SW 1271 (cell line): ENCODE measurements around the gene KCNJ12.

Experiments
- DNase-seq, 2 experiments: peaks; one replicate each; lab custom pipeline; 2025; lab: John Stamatoyannopoulos, UW

Gene KCNJ12

DNA sequence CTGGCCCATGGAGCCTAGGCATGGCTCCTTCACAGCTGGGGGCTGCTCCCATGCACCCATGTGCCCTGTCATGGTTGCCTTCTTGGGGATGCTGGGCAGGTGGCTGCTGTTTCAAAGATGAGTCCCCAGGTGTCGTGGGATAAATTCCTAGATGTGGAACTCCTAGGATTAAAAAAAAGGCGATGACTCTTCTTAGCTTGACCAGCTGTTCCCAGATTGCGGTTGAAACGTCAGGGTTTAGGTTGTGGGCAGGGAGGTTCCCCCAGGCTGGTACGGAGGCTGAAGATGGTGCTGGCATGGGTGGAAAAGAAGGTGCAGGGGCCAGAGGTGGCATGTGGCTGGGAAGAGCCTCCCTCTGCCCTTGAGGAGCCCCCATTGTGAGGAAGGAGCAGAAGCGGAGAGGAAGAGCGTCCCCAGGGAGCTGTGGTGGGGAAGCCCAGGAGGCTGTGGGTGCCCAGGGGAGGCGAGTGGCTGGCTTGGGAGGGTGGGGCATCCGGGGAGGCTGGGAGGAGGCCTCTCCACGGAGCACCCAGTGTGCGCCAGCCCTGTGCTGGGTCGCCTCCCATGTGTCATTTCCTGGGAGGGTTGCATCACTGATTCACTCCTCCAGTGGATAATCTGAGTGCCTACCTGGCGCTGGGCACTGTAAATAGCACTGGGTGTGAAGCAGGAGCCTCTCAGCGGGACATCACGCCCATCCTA, 7.5 kb upstream of the KCNJ12 start:
- DNase-seq = no peak

DNA sequence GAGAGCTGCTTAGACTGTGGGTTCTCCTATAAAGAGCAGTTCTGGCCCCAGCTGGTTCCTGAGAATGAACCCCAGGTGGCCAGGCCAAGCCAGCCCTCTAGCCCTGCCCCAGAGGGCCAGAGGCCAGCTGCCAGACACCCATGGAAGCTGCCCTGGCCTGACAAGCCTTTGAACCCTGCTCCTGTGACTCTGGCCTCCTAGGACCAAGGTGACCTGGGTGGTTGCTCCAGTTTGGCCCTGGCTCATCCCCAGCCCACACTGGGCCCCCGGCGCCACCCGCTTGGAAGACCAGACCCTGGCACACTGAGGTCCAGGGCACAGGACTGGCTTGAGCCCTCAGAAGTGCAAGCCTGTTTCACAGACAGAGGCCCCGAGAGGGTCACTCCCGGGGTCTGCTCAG, 6.8 kb upstream of the KCNJ12 start:
- DNase-seq = no peak

DNA sequence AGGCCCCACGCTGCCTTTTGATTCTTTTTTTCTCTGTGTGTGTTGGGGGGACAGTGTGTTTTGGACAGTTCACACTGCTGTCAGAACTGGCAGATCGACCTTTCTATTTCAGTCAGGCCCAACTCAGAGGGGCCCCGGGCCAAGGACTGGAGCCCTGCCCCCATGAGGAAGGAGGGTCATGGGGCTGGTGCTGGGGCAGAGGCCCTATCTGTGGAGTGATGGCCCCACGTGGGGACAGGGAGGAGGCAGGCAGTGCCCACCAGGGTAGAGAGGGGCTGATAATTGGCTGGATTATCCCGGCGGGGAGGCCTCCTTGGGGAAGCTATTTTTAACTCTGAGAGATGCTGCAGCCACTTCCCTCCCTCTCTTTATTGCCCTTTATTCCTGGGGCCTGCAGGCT, 5.7 kb upstream of the KCNJ12 start:
- DNase-seq = no peak

DNA sequence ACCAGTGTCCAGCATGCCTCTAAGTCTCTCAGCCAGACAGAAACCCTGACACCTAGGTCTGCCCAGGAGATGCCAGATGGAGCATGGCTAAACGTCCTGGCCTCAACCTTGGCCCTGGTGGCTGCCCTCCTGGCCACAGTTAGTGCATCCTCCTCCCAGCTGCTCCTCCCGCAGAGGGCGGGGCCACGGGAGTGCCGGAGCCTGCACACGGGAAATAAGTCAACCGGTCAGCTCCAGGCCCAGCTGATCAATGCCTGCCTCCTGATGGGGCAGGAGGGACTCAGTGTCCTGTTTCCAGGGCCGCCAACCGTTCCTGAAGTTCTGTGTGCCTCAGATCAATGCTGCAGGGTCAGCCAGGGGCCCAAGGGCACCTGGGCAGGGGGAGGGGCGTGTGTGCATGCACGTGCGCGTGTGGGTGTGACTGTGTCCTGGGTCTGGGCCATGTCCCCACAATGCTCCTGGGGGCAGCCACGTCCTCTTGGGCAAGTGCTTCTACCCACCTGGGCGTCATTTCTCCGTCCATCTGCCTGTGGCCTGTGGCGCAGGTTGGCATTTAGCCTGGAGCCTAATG, 4.6 kb upstream of the KCNJ12 start:
- DNase-seq = no peak

DNA sequence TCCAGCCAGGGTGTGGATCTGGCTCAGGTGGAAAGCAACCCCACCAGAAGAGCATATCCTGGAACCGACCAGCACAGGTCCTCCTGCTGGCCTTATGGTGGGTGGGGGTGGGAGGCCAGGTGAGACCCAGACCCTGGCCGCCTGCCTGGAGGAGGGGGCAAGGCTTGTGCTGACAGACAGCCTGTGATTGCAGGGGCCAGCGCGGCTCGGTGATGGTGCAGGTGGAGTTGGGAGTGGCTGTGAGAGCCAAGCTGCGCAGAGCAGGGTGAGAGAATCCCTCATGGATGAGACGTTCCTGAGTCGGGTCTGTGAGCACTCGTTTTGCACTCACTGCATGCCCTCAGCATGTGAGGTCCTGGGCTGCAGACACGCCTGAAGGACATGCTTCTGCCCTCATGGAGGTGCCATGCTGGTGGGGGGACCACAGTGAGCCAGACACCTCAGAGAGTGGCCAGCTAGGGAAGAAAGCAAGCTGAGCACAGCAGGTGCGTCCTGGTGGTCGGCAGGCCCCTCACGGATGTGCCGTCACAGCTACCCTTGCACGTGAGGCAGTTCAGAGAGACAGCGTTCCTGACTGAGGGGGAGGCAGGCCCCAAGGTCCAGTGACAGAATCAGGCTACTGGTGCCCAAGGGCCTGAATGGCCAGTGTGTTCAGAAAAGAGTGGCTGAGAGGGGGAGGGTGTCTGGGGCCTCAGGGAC, 3.8 kb upstream of the KCNJ12 start:
- DNase-seq = no peak

DNA sequence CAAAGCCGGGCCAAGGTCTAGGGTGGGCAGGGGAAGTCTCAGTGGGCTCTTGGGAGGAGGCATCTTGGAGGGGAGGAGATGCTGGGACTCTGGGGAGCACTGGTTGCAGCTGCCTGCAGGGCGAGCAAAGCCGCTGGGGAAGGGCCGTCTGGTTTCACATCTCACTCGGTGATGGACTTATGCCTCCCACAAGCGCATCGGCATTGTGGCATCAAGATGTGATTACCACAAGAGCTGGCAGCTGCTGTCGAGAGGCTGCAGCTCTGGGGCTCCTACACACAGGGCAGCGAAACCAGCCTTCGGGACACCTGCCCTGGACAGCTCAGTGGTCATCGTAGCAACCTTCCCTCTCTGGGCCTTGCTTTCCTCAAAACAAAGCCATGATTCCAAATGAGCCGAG, 3.1 kb upstream of the KCNJ12 start:
- no peak for DNase-seq

DNA sequence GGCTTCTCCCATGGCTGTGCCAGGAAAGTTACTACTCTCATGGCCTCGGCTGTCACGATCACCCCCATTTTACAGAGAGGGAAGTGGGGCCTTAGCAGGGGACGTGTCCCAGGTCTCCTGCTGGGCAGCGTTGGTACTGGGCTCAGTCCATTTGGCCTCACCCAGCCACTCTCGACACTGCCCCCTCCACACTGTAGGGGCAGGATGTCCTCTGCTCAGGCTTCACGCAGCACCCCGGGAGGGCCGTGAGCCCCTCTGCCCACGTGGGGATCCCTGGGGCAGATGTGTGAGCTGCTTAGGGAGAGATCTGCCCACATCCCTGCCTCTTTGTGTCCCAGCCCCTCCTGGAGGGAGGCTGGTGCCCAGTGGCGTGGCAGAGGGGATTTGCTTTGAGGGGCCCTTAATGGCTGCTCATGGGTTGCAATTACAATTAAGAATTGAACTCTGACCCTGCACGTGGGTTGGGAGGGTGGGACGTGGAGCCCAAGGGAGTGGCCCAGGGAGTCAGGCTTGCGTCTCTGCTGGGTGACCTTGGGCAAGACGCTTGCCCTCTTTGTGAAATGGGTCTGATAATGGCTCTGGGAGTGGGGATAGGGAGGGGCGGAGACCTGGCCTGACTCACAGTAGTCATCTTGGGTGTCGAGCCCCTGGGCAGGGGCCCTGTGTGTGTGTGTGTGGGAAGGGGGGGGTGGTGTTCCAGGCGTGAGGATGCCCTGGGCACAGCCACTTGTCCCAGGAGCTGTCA, 2.3 kb upstream of the KCNJ12 start:
- DNase-seq = no peak

DNA sequence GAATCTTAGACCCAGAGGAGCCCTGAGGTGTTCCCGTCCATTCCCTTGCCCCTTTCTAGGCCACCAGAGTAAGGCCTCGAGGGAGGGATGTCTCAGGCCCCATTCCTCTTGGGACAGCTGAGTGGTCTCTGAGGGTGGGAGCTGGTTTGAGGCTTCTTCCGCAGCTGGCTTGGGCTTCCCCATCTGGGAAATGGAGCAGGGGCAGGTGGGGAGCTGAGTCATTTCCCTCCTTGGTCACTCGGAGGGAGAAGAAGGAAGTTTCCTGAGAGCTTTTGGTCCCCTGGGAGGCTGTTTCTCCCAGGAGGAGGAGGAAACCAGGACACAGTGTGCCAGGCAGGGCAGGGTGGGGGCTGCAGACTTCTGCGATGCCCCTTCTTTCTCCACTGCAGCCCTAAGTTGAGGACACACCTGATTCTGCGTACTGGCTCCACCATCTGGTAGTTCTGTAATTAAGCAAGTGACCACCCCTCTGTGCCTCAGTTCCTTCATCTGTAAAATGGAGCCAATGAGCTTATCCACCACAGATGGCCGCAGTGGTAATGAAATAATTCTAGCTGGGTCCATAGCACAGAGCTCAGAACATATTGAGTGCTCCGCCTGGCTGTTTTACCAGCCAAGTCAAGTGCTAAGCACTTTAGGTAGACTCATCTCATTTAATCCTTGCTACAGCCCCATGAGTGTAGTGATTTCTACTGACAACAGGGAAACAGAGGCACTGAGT, 1.6 kb upstream of the KCNJ12 start:
- no peak for DNase-seq

DNA sequence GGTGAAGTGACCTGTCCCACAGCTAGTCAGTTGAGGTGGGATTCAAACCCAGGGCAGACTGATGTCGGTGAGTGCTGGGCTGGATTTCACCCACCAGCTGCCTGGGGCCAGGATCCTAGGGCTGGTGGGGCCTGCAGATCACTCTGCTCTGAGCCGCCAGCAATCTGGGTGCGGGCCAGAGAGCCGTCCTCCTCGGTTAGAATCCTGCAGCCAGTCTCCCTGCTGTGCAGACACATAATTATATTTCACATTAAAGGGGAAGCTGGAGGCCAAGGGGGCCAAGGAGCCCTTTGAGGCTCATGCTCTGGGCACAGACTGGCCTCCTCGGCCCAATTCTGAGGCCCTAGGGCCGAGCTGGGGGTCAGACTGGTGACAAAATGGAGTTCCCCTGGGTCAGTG, 996 bp upstream of the KCNJ12 start:
- DNase-seq = no peak

DNA sequence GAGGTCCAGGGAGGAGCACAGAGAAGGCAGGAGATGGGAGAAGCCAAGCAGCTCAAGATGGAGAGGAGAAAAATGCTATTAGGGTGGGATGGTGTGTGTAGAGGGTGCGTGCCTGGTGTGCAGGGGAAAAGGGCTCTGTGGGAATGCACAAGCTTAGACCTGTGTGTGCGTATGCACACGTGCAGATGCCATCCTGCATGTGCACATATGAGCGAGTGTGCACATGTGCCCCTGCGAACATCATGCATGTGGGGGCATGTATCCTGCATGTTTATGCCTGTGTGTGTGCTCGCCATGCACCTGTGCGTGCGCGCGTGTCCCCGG, 438 bp upstream of the KCNJ12 start:
- no peak for DNase-seq

DNA sequence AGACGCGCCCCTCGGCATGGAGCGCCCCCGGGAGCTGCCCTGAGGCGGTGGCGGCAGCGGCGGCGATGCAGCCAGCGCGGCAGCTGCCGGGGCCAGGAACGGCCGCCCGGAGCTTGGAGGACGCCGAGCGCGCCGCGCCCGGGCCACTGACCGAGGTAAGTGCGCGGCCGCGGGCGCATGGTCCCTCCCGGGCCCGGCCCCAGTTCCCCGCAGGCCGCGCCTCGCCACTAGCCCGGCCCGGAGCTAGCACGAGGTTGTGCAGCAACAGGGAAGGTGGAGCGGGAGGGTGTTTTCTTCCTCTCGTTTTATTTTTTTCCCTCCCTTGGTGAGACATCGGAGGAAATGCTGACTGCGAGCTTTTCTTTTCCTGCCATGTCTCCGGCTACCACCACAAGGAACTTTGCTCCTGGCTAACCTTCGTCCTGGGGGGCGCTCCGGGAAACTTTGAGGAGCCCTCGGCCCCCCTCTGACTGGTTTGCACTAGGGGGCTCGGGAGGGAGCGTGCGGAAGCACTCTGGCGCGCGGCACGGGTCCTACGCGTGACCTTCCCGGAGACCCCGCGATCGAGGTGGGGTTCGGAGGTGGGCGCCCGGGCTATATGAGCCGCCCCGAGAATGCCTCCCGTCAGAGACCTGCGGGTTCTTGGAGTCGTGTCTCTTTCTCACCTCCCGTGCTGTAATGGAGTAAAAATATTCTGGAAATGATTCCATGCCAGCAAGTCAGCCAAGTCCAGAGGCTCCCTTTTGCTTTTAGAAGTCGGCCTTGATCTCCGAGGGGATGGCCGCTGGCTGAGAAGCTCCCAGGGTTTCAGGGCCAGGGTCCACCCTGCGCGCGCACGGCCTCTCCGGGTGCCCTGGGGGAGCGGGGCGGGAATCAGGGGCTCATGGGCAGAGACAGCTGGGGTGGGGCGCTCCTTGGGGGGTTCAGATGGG, 868 bp downstream of the KCNJ12 start:
- DNase-seq = peak in 1 of 2 experiments; percentile 43

DNA sequence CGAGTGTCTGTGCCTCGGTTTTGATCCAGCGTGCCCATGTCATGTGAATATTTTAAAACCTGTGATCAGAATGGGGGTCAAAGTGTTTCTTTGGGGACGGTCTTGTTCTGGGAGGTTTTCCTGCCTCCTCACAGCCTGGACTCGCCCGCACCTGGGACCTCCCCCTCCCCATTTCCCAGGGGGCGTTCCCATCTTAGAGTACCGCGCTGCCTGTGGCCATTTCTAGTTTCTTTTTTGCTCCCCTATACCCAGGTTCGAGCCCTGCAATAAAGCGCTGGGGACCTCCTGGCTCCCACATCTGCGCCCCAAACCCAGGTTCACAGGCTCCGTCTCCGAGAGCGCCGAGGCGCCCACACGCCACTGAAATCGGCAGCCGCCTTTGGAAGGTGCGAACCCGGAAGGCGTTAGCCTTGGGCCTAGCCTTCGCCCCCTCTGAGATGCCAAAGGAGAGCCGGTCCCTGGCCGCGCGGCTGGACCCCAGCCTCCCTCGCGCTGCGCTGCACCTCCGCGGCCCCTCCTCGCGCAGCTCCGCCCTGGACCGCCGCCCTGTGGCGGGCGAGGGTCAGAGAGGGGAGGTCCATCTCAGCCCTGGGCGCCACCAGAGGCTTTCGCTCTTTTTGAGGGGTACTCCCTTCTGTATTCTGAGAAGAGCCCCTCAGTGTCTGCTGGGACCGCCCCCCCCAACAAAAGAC, 1.7 kb downstream of the KCNJ12 start:
- DNase-seq = no peak

DNA sequence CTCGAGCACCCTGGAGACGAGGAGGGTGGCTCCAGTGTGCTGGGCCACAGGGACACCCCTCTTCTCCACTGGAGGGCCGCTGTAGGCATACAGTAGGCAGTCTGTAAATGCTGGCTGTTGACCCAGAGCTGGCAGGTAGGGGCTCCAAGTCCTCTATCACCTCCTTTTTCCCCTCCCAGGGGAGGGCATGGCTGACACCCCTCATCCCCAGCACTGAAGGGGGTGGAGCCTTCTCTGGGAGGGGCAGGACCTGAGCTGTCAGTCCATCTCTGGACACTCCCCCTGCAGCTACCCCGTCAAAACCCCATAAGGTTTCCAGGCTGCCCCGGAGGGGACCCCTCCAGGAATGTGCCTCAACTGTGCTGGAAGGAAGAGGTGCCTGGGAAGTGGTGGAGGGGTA, 2.4 kb downstream of the KCNJ12 start:
- DNase-seq = no peak

DNA sequence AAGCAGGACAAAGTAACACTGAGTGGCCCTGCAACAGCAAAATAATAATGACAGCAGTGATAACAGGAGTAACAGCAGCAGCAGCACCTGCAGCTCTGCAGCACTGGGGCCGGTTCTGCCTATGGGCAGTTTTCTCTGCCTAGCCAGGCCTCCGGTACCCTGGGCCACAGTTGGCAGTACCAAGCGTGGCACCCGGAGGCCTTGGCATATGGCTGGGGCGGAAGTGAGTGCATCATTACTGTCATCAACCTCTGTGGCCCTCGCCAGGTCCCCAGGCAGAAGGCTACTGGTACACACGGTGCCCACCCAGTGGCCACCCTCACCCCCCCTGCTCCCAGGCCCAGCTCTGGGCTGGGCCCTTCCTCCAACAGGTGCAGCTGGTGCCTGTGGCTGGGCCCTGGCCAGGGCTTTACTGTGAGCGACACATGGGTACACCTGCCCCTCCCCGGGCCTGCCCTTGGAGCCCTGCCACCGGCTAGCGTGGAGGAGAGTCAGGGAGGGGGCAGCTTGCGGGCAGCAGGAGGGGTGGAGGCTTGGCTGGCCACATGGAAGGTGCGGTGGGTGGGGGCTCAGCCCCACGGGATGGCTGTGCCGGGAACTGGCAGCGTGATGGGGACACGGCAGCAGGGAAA, 3.0 kb downstream of the KCNJ12 start:
- DNase-seq = no peak

DNA sequence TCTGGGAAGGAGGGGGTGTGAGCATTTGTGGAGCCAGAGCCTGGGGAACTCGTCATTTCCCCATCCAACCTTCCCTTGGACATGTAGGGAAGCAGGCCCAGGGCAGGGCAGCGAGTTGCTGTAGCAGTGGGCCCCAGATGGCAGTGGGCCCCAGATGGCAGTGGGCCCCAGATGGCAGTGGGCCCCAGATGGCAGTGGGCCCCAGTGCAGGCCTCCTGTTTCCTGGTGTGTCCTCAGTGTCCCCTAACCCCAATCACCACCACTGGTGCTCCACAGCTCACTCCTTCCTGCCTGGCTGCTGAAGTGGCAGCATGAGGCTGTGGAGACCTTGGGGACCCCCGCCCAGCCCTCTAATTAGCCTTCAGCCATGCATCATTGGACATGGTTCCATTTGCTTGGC, 4.5 kb downstream of the KCNJ12 start:
- no peak for DNase-seq

DNA sequence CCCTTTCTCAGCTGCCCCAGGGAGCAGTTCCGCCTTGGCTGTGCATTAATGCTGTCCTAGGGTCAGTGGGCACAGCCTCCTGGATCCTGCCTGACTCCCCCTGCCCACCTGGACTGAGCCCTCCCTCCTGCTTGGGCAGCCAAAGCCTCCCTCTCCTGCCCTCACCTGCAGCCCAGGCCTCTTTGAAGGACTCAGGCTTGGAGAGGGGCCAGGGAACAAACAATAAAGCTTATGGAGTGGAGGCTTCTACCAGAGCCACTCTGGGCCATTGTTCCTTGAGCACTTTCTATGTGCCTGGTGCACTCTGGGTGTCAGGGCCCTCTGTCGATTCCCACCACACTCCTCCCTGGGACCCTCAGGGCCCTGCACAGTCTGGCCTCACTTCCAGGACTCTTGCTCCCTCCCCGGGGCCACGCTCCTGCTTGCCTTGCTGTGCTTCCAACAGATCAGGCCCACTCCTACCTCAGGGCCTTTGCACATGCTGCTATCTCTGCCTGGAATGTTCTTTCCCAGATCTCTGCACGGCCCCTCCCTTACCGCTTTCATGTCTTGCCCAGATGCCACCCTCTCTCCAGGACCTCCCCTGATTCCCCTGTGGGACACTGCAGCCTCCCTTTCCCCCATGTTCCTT, 5.0 kb downstream of the KCNJ12 start:
- DNase-seq = no peak

DNA sequence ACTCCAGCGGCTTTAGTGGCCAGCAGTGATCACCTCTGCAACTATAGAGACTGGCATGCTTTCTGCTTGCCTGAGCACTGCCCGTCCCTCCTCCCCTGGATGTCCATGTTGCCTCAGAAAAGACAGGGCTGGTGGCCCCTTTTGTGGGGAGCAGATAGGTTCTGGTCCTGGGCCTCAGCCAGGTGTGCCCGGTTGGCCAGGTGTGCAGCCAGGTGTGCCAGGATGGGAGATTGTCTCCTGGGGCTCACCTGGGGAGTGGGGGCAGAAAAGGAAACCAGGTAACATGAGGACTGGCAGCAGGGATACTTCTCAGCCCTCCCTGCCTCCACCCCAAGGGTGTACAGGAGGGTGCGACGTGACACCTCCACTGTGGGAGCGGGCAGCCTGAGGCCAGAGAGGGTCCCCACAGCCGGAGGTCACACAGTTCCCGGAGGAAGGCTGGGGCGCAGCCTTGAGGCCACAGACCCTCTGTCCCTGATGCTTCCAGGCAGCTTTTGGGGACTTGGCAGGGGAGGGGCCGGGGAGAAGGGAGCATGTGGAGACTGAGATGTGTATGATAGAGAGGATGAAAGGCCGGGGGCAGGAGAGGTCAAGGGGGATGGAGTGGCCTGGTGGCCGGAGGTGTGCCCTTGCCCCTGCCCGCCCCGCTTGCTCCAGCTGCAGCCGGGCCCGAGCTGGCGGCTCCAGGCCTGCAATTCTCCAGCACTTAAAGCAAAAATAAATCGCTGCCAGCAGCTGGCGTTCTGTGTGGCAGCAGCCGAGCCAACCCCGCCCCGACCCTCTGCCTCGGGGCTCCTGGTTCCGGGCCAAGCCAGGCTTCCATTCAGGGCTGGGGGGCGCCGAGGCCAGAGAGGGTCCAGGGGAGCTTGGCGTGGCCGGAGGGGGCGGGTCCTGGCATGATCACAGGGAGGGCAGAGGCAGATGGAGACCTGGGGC, 6.7 kb downstream of the KCNJ12 start:
- DNase-seq = no peak

DNA sequence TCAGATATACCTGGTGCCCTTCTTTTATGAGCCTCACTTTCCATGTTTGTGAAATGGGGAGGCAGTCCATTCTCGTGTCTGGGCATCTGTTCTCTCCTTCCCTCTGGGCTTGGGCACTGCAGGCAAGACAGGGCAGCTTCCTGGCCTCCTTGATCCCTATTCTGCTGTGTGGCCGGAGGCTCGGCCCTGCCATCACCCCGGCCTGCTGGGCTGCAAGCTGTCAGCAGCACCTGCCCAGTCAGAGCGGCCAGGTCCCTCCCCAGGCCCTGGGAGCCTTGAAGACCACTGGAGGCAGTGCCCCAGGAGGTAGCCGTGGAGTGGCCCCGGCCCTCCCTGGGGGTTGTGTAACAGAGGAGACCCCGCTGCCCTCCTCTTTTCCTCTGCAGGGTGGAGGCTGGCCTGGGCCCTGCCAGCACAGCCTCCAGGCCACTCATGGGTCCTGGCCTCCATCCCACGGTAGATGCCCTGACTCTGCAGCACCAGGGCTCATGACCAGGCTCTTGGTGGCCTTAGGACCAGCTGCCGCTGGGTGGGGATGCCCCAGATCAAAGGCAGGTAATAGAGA, 9.2 kb downstream of the KCNJ12 start:
- no peak for DNase-seq
